NT2/D1 (cell line): ENCODE results near the gene OSBP.

Experiments
- YY1 ChIP-seq: IDR thresholded peaks from 2 replicates; pipeline ENCODE4 v1.6.1; 2011; ENCODE audit not compliant: insufficient read length, insufficient read depth
- ZNF274 ChIP-seq: IDR thresholded peaks from 2 replicates; pipeline ENCODE4 v1.6.1; 2011; ENCODE audit warnings: mild to moderate bottlenecking, low read depth, low read length

GRCh38 chr11:59553323-59553722 is 62.3 kb downstream of the OSBP start:
- TF ChIP-seq ZNF274 = no peak
- no peak for TF ChIP-seq YY1
